GM10248 (cell line): Measurements from ENCODE around the gene ZNF892.
"Not testable (repeated sequence)": the region's sequence is repeated elsewhere in the genome, so short reads cannot be mapped to it uniquely, and the experiment has no call there.

ENCODE experiments used
- CTCF ChIA-PET: fragments of 300-600 bp; sonication (Branson Sonifier 250); formaldehyde crosslinking; extraction: SDS; loops from one replicate; lab custom pipeline; 2021; ENCODE audit warnings: antibody characterized with exemption; lab: Yijun Ruan, JAX
- POLR2A ChIA-PET: fragments of 350-650 bp; sonication (Branson Sonifier 250); formaldehyde crosslinking; extraction: SDS; loops from one replicate; lab custom pipeline; 2020; ENCODE audit warnings: antibody characterized with exemption; lab: Yijun Ruan, JAX
- DNase-seq: peaks from one replicate; pipeline ENCODE4 v3.0.0; 2012; ENCODE audit errors: extremely low spot score
- CTCF ChIP-seq: IDR thresholded peaks from 2 replicates; pipeline ENCODE4 v1.5.1; 2012; ENCODE audit warnings: mild to moderate bottlenecking, low read depth; ENCODE audit errors: extremely low read depth, missing control alignments, control extremely low read depth

The ZNF892 gene

GRCh38 chr2:95234816-95235215 is 27.5 kb downstream of the ZNF892 start:
- ChIA-PET POLR2A (no interaction called here), CTCF (no interaction called here)
- TF ChIP-seq CTCF = no peak
- no peak for DNase-seq

GRCh38 chr2:95238131-95238530 is 30.8 kb downstream of the ZNF892 start:
- CTCF ChIA-PET = interaction anchor here (1.2 kb wide), 1 partner anchor 29 kb away, joined by 3 read pairs; no protein-coding TSS in a partner anchor
- TF ChIP-seq CTCF = no peak
- POLR2A ChIA-PET = no interaction called here
- DNase-seq = no peak

GRCh38 chr2:95240091-95240490 is 32.8 kb downstream of the ZNF892 start:
- ChIA-PET CTCF (interaction anchor here (1.6 kb wide), 1 partner anchor 8 kb away, joined by 6 read pairs; no protein-coding TSS in a partner anchor), POLR2A (no interaction called here)
- no peak for DNase-seq
- TF ChIP-seq CTCF = no peak

- ChIA-PET POLR2A (no interaction called here), CTCF (interaction anchor here (1.6 kb wide), 1 partner anchor 9 kb away, joined by 6 read pairs; no protein-coding TSS in a partner anchor)
- no peak for TF ChIP-seq CTCF
- no peak for DNase-seq
Measured at GRCh38 chr2:95240556-95240955, 33.2 kb downstream of the ZNF892 start.

DNA sequence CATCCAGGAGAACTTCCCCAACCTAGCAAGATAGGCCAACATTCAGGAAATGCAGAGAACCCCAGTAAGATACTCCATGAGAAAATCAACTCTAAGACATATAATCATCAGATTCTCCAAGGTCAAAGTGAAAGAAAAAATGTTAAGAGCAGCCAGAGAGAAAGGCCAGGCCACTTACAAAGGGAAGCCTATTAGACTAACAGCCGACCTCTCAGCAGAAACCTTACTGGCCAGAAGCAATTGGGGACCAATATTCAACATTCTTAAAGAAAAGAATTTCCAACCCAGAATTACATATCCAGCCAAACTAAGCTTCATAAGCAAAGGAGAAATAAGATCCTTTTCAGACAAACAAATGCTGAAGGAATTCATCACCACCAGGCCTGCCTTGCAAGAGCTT is 34.8 kb downstream of the ZNF892 start:
- CTCF ChIA-PET = interaction anchor here (1.1 kb wide), 1 partner anchor 15 kb away, joined by 3 read pairs; no protein-coding TSS in a partner anchor
- DNase-seq, POLR2A ChIA-PET: not testable (repeated sequence)
